NCI-H128 (cell line): ENCODE measurements around the gene POTEI.
"Not testable (repeated sequence)": the region's sequence is repeated elsewhere in the genome, so short reads cannot be mapped to it uniquely, and the experiment has no call there.

Source experiments
- DNase-seq: peaks from one replicate; lab custom pipeline; 2025; ENCODE audit not compliant: unreplicated experiment; lab: John Stamatoyannopoulos, UW

POTEI gene

DNA sequence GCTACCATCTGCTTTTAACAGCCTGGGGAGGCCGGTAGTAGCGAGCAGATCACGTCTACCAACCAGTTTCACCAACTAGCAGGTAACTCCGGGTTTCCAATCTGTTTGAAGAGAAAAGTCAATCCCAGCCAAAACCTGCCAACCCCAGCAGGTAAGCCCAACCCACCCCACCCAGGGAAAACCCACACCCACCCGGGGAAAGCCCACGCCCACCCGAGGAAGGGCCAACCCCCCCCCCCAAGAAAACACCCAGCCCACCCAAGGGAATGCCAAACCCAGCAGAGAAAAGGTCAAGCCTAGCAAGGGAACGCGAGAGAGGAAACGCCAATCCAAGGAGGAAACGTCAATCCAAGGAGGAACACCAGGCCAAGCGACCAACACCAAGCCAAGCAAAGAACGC lies at the start of gene POTEI:
Gene POTEI (minus strand): TSS at position 101 of the 400 bp plus-strand sequence. CDS start 93 bp downstream, at position 8.
- not testable (repeated sequence) for DNase-seq

DNA sequence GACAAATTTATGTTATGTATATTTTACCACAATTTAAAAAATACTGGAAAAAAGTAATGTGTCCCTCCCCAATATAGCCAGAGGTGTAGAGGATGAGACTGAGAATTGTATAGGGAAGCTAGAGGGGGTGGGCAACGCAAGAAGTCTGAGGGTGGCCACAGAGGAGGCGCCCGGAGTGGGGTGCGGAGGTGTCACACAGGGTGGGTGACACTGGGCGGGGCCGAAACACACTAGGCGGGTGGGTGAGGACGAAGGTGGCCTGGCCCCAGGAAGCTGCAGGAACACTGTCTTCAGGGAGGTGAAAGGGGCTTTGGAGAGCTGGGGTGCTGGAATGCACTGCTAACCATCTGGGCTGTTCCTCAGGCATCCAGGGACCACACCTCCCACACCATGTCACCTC lies 47.3 kb upstream of the POTEI start:
- not testable (repeated sequence) for DNase-seq

DNA sequence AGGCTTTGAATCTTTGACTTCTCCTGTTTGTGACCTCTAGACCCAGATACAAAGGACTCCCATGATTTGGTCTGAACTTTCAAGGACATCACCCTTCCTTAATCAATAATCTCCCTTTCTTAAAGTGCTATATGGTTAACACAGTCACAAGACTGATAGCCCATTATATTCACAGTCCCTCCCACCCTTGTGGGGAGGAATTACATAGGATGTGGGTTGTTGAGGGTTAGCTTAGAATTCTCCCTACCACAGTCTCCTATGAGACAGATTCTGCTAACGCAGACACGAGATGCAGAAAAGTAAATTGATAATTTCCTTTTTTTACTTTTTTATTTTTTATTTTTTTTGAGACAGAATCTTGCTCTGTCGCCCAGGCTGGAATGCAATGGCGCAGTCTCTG lies 45.0 kb upstream of the POTEI start:
- not testable (repeated sequence) for DNase-seq

DNA sequence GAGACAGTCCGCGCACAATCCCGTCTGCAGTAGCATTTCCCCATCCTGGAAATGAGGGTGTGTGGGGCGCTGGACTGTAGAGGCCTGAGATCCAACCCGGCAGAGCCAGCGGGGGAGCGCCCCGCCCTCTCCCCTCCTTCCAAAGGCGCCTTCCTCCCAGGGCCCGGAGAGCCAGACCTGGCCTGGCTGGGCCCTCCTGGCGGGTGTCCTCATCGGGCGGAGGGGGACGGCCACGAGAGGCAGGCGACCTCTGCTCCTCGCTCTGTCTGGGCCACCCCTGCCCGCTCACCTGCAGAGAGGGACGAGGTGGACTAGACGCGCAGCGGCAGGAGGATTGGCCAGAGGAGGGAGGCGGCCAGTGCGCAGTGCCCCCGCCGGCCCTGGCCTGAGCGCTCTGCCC lies 40.3 kb upstream of the POTEI start:
- not testable (repeated sequence) for DNase-seq

DNA sequence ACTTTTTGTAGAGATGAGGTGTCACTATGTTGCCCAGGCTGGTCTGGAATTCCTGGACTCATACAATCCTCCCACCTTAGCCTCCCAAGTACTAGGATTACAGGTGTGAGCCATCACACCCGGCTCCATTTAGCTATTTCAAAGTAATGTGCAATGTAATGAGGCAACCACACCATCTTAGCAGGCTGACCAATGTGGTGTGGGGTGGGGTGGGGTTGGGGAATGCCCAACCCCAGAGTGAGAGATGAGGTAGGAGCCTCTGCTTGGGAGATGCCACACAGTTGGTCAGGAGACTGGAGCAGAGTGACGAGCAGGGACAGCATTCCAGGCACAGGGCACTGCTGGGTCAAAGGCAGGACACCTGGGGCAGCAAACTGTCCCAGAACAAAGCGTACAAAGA lies 39.3 kb upstream of the POTEI start:
- not testable (repeated sequence) for DNase-seq

DNA sequence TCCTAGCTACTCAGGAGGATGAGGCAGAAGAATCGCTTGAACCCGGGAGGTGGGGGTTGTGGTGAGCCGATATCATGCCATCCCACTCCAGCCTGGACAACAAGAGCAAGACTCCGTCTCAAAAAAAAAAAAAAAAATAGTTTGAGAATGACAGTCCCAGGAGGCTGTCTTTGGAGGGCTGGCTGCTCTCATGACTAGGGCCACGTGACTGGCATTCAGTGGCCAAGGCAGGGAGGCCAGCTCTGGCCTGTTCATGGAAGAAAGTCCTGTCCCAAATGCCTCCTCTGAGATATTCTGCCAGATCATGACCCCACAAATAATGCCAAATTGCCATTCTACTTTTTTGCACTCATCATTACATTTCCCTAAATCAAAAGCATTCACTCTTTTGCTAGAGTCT lies 35.9 kb upstream of the POTEI start:
- DNase-seq = not testable (repeated sequence)

DNA sequence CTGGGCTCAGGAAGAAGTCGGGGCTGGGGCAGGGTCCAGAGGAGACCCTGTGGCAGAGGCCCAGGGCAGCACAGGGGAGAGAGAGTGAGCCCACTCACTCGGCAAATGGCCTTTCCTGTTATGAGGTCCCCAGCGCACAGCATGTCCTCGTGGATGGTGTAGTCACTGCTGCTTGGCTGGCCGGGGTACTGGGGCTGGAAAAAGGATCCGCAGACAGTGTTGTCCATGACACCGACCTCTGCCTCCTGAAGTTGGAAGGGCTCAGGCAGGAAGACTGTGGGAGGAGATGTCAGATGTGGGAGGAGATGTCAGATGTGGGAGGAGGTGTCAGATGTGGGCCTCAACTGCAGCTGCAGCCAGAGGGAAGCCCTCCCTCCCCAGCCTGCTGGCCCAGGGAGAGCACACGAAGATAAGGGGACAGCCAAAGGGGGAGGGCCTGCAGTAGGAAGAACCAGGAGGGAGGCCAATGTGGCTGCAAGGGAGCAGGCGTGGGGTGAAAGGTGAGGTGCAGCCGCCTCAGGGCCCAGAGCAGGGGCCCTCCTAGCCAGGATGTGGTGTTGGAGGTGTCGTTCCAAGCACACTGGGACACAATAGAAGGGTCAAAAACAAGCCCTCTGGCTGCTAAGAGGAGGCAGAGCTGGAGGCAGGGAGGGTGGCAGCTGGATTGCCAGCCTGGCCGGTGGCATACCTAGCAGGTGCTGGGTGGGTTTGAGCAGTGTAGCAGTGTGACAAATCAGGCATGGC lies 34.8 kb upstream of the POTEI start:
- not testable (repeated sequence) for DNase-seq

DNA sequence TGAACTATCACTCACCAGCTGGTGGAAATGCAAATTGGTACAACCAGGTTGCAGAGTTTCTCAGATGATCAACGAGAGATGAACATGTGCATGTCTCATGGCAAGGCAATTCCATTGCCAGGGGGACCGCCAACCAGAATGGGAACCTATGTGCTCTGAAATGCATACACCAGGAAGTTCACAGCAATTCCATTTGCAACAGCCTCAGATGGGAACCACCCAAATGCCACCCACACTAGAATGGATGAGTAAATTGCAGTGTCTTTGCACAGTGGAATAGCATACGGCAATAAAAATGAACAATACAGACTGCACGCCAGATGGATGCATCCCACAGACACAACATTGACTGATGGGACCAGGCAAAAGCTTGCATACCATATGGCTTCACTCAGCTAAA lies 33.7 kb upstream of the POTEI start:
- DNase-seq = not testable (repeated sequence)

DNA sequence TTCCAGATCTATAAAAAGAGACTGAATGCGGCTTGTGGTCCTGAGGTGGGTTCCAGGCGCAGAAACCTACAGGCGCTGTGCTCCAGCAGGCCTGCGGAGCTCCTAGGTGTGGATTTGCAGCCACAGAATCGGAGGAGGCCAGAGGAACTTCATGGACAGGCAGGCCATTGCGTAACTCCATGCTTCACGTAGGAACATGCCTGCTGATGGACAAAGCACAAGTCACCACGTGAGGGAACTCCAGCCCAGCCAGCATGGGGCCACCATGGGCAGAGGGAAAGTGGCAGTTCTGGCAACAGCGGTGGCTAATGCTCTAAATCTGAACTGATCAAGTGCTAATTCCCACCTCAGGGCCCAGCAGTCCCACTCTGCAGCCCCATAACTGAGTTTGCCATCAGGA lies 29.1 kb upstream of the POTEI start:
- not testable (repeated sequence) for DNase-seq

DNA sequence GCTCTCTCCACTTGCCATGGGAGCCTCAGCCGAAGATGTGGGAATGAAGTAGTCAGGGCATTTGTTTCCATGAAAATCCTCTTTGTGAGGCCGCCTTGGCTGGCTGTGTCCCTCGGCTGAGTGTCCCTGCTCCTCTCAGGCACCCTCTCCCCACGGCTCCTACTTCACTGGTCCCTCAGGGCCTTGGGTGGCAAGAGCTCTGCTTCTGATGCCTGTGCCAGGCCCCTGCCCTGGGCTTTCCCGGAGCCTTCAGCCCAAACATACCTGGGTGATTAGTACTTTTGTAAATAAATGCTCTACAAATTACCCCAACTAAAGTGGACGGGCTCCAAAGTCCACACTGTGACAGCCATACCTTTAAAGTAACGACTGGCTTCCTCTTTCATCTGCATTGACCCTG lies 27.5 kb upstream of the POTEI start:
- DNase-seq = not testable (repeated sequence)

DNA sequence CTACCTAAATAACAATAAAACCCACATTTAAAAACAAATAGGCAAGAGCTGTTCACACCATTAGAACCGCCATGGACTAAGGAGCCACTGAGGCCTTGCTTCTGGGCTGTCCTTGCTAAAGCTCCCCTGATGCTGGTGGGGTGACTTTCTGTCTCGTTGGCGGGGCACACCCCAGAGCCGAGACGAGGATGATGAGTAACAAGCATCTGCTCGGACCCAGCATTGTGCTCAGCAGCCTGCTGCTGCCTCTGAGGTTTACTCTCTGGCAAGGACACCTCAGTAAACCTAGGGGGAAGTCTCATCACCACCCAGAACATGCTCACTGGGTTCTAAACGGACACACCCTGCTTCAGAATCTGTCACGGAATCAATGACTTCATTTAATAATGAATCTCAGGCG lies 22.5 kb upstream of the POTEI start:
- DNase-seq = not testable (repeated sequence)

DNA sequence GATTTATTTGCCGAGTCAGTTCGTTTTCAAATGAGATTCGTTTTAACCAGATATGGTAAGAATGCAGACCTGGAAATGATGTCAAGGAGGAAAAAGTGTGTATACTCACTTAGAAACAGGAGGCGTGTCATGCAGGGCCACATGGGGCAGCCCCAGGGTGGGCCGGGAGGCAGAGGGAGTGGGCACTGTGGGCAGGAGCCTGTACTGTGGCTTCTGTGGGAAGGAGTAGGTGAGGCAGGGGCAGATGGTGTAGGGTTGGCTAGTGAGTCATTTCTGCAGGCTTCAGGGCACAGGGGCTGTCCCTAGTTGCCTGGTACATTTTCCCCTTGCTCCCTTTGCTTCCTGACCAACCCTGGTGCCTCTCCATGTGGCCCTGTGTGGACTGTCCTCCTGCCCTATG lies 22.1 kb upstream of the POTEI start:
- DNase-seq = not testable (repeated sequence)

DNA sequence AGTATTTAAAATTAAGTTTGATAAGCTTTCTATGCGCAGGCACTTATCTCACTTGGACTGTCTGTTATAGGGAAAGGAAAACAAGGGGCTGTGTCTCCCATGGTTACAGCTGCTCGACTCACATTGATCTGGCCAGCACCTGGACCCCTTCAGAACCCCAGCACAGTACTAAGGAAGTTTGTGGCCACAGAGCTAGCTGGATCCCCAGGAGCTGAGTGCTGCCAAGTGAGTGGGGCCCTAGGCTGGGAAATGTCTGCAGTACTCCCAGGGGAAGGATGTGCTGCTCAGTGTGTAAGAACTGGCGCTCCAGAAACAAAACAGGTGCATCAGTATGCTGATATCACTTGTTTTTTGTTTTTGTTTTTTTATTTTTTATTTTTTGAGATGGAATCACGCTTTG lies 21.1 kb upstream of the POTEI start:
- not testable (repeated sequence) for DNase-seq

DNA sequence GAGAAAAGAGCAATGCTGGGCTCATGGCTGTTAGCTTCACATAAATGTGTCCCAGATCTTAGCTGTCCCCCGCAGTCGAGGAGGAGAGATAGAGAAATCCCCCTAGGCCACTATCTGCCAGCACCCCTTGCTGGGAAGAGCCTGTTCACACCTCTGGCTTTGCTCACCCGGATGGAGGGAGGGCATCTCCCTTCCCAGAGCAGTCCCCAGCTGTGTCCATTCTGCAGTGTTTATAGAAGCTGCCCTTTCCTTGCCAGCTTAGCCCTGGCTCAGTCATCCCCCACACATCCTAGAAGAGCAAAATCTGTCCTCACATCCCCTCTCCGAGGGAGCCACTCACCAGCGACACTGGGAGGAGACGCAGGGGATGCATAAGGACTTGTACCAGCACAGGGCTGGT lies 20.4 kb upstream of the POTEI start:
- not testable (repeated sequence) for DNase-seq

DNA sequence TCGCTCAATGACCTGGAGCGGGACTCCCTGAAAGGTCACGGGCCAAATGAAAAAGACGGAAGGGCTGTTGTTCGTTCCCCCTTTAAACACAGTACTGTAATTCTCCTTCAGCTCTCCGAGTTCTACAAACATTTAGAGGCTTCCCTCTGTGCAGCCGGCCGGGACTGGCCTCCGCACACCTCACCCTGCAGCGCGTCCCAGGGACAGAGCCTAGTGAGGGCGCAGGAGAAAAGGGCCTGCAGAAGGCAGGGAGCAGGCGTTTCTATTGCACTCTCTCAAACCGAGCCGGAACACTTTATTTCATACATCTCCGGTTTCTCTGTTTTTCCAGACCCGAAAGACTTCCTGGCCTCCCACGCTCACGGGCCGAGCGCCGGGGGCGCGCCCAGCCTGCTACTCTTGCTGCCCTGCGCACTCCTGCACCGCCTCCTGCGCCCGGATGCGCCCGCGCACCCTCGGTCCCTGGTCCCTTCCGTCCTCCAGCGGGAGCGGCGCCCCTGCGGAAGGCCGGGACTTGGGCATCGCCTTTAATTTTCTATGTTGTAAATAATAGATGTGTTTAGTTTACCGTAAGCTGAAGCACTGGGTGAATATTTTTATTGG lies 18.3 kb upstream of the POTEI start:
- not testable (repeated sequence) for DNase-seq

DNA sequence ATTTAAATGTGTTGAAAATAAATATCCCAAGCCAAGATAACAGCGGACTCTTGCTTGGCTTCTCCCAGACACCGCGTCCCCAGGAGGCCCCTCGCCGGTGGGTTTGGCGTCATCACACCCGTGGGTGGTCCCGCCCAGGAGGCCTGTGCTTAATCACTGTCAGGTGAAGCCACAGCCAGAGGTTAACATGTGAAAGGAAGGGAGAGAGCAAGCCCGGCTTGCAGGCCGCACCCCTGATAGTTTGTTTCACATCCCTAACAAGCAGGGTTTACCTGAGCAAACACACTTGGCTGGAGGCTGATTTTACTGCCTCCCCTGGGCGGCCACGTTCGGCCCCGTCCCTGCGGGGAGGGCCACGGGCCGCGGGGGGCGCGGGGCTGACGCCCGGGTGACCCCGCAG lies 13.3 kb upstream of the POTEI start:
- DNase-seq = not testable (repeated sequence)

DNA sequence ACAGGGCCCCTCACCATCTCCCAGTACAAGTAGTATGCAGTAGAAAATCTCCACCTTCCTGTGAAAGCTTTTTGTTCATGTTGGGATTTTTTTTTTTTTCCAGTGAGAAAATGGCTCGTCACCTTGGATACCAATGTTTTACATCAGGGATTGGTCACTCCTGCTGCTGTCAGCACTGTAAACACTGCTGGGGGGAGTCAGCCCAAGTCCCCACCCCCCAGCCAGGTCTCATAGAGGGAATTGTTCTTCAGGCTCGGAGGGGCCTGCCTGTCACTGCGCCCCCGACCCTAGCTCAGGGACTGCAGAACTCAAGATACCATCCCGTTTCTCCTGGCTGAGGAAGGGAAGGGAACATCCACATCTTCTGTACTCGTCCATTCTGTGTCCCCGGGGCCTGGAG lies 11.9 kb upstream of the POTEI start, which contains the start of gene CFC1B:
Gene CFC1B (plus strand): TSS at position 231 of the 400 bp plus-strand sequence. CDS start 263 bp downstream, outside the sequence.
- not testable (repeated sequence) for DNase-seq

DNA sequence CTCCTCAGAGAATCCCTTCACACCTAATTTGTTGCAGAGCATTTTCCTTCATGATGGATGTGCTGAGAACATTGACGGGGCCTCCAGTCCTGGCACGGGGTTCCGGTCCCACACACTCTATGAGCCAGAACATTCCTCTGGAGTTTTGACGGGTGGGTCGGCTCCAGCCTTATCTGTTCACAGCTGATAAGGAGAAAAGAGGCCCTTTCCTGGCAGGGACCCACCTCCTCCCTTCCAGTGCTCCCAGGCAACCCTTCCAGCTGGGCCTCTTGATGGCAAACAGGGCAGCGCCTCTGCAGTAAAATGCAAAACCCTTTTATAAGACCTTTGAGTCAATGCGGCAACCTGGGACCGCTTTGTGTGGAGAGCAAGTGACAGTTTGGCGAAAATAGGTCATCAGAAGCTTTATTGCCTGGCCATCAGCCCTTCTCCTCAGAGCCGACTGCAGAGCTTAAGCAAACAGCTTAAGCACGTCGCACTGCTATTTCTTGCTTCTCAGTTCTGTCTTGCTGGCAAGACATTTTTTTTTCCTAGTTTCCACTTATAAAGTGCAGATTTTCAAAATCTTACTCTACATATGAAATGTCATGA lies 9.5 kb upstream of the POTEI start:
- DNase-seq = not testable (repeated sequence)

DNA sequence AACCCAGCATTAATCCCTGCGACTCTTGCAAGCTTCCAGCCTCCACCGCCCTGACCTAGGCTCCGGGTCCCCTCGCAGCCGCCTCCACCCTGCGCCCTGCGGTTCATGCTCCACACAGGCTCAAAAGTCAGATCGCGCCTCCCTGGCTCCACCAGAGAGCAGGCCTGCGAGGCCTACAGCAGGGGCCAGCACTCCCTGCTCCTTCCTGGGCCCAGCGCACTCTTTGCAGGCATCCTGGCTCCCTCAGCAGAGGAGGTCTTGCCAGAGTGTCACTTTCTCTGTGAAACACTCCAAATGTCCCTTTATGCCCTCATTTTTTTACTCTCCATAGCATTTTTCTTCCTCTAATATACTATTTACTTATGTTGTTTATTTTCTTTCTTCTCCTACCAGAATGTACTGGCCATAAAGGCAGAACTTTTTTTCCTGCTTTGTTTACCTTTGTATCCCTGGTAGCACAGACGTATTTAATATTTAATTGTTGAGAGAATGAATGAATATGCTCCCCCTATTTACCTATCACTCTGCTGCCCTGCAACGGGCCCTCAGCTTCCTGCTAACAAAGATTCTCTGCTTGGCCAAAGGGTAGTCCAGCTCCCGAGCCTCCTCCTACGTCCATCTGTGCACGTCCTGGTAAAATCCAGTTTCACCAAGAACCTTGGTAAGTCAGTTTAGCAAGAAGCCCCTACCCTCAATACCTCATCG lies 2.8 kb upstream of the POTEI start:
- not testable (repeated sequence) for DNase-seq

DNA sequence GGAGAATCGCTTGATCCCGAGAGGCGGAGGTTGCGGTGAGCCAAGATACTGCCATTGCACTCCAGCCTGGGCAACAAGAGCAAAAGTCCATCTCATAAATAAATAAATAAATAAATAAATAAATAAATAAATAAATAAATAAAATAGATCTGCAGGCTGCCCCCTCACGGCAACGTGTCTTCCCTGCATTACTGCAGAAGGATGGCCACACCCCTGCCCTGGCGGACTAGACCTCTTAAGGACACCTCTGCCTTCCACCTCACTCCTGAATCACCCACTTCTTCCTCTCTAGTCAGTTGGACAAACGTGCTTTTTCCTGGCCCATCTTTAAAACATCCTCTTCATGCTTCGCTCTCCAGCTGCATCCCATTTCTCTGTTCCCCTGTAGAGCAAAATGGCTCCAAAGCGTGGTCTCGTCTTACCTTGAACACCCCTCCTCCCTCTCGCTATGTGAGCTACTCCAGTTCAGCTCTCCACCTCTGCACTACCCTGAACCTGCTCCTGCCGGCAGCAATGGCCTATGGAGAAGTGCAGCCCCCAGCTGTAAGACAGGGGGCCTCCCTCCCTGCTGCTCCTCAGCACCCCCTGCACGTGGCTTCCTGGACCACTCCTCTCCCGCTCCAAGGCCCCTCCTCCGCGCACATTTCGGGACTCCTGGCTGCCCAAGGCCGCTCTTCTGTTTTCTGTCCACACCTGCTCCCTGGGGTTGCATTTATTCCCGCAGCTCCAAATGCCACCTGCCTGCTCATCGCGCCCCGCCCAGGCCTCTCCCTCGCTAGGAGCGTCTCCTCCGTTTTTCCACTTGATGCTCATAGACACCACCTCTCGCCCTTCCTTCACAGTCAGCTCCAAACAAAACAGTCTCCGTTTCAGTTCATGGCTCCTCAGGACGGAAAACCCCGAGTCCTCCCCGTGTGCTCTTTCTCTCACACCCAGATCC lies 1.9 kb upstream of the POTEI start:
- not testable (repeated sequence) for DNase-seq
